Activated CD4-positive, CD25-positive, alpha-beta regulatory T cell (primary cell): Measurements from ENCODE around the gene DUSP14.

Source experiments
- DNase-seq, 4 experiments: peaks; one replicate each; lab custom pipeline; 2025; lab: John Stamatoyannopoulos, UW

Gene DUSP14

GRCh38 chr17:37517881-37518280 lies 28.2 kb downstream of the DUSP14 start:
- no peak for DNase-seq

GRCh38 chr17:37518826-37519225 lies 29.1 kb downstream of the DUSP14 start:
- no peak for DNase-seq

GRCh38 chr17:37519251-37519985 lies 29.7 kb downstream of the DUSP14 start:
- no peak for DNase-seq

GRCh38 chr17:37520174-37520573 lies 30.5 kb downstream of the DUSP14 start:
- DNase-seq: no peak

GRCh38 chr17:37521821-37522220 lies 32.1 kb downstream of the DUSP14 start:
- no peak for DNase-seq

GRCh38 chr17:37523715-37524219 lies 34.1 kb downstream of the DUSP14 start:
- no peak for DNase-seq

- DNase-seq: no peak
Observed at GRCh38 chr17:37527249-37527851, 37.7 kb downstream of the DUSP14 start.

- DNase-seq: no peak
Observed at GRCh38 chr17:37530420-37530819, 40.7 kb downstream of the DUSP14 start.

GRCh38 chr17:37532756-37533155 lies 43.1 kb downstream of the DUSP14 start:
- DNase-seq: no peak

GRCh38 chr17:37535906-37536305 lies 46.2 kb downstream of the DUSP14 start:
- DNase-seq: no peak

GRCh38 chr17:37538981-37539659 lies 49.4 kb downstream of the DUSP14 start:
- DNase-seq: no peak

- no peak for DNase-seq
Observed at GRCh38 chr17:37541880-37542660, 52.4 kb downstream of the DUSP14 start.

GRCh38 chr17:37543637-37544052 lies 54.0 kb downstream of the DUSP14 start:
- no peak for DNase-seq

GRCh38 chr17:37545486-37545885 lies 55.8 kb downstream of the DUSP14 start:
- DNase-seq: no peak

- no peak for DNase-seq
Observed at GRCh38 chr17:37546302-37546701, 56.6 kb downstream of the DUSP14 start.

- DNase-seq: no peak
Observed at GRCh38 chr17:37547986-37548385, 58.3 kb downstream of the DUSP14 start.

GRCh38 chr17:37551788-37552187 lies 62.1 kb downstream of the DUSP14 start:
- DNase-seq: no peak

GRCh38 chr17:37553401-37553966 lies 63.8 kb downstream of the DUSP14 start:
- no peak for DNase-seq

GRCh38 chr17:37555386-37555785 lies 65.7 kb downstream of the DUSP14 start:
- no peak for DNase-seq

GRCh38 chr17:37557482-37557881 lies 67.8 kb downstream of the DUSP14 start:
- DNase-seq: no peak

GRCh38 chr17:37558299-37558698 lies 68.6 kb downstream of the DUSP14 start:
- DNase-seq: no peak
